ENCODE measurements around the gene APBB2. TPM values are rescaled to one million over a fixed set of nuclear protein-coding genes. Genes with fewer than 3 reads are reported as not detected.

The APBB2 gene
- total and polyA plus RNA-seq, 2 of the 4 experiments (the other 2 are of a cell fraction), result 47.9 to 75.5 TPM

DNA sequence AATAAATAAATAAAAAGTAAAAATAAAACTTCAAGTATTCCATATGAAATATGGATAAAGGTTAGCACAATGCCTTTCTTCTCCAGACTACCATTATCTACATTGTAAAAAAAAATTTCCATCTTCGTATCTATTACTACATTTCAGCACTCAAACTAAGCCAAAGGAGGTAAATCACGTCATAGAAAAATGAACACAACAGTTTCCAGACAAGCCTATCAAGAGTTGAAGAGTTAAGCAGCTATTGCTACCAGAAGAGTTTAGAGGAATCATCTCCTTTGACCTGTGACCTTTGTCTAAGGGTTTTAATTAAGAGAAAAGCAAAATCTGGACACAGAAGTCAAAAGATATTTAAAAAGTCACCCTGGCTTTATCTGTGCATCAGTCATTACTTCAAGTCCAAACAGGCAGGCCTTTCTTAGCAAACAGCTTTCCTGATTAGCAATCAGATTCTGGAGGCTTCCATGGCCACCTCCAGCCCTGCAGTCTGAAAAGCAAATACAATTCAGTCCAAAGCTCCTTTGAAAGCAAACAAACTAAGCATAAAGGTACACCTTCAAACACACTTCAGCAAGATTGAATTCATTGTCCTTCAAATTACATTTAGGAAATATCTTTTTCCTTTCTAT is 82.2 kb downstream of the APBB2 start:
- Histone ChIP-seq H3K4me2 (ENCODE audit: low read depth, low read length) (no peak overlapping the region), H3K27ac (ENCODE audit: insufficient read depth, low read length) (no peak overlapping the region), H2AFZ (replicated peaks; ENCODE audit: low read length, poor library complexity) (no peak overlapping the region), H3K4me1 (ENCODE audit: control insufficient read depth, insufficient read depth, low read length) (peaks cover 9% of the 10 kb centered on the region), H4K20me1 (ENCODE audit: insufficient read depth, low read length) (0 out of 2 replicates have a peak, but pooled peaks cover 10% of the 10 kb centered on the region), H3K4ac (ENCODE audit: low read depth, low read length) (no peak overlapping the region), H2AK5ac (ENCODE audit: low read depth, low read length) (no peak overlapping the region), H3K9me3 (ENCODE audit: control insufficient read depth, insufficient read depth, low read length) (no peaks in the 10 kb centered on the region), H3K36me3 (ENCODE audit: control insufficient read depth, insufficient read depth, low read length) (no peaks in the 10 kb centered on the region), H3K23ac (ENCODE audit: low read depth, low read length) (0 out of 2 replicates have a peak overlapping the region, but pooled peaks have one; percentile 2), H3K27me3 (ENCODE audit: control insufficient read depth, insufficient read depth, low read length) (no peaks in the 10 kb centered on the region), H3K4me3 (ENCODE audit: insufficient read depth, low read depth, low read length) (no peak overlapping the region), H2BK120ac (ENCODE audit: low read depth, low read length) (no peak overlapping the region), H3K9ac (ENCODE audit: low read depth, low read length) (no peak overlapping the region), H2BK15ac (ENCODE audit: low read depth, low read length) (no peak overlapping the region), H3K9me1 (ENCODE audit: insufficient read depth, low read length) (peaks cover 5% of the 10 kb centered on the region; the same call in 1 of the 2 replicates), H3K14ac (replicated peaks; ENCODE audit: low read depth, low read length) (no peak overlapping the region), H2BK20ac (ENCODE audit: low read depth, low read length) (no peak overlapping the region), H3K79me1 (ENCODE audit: low read depth in 1 of 2, low read length in 2 of 2) (peaks cover 24 to 44% of the 10 kb centered on the region in 2 experiments; a peak in 3 of 4 replicates), H2BK5ac (ENCODE audit: low read depth, low read length, poor library complexity, severe bottlenecking) (no peak overlapping the region), H2AK9ac (replicated peaks; ENCODE audit: low read depth, low read length, poor library complexity) (no peak overlapping the region), H4K5ac (ENCODE audit: low read depth, low read length) (no peak overlapping the region), H3K56ac (ENCODE audit: extremely low read depth, insufficient read depth, low read length) (no peak overlapping the region), H3K18ac (ENCODE audit: low read depth, low read length) (no peak overlapping the region), H4K91ac (ENCODE audit: insufficient read depth, low read depth, low read length) (no peak overlapping the region), H4K8ac (ENCODE audit: low read depth in 2 of 2, low read length in 2 of 2) (no peak overlapping the region)
- DNase-seq (no peak), ATAC-seq (ENCODE audit: low read depth) (no peak)
- ChIA-PET CTCF (interaction anchor here (0.6 to 0.8 kb wide), 3 partner anchors 108 to 206 kb away, joined by 3 to 5 read pairs (median 3); no protein-coding TSS in a partner anchor), POLR2A (ENCODE audit: unreplicated experiment) (no interaction called here)
- intact Hi-C loops (cut with micrococcal nuclease), result no loop called here
- no TSS peak for BruUV-seq (replicated peaks)
- in situ Hi-C loops (cut with MboI; ENCODE audit: low sequenced_read_pairs), result no loop called here
- TF ChIP-seq CEBPB (IDR thresholded peaks at IDR 0.05; ENCODE audit: low read depth, low read length), result no peak
- WGBS, 2 experiments (ENCODE audit: extremely low coverage in 2 of 2, insufficient read length in 1 of 2), result no CpG with 5 or more reads among the region's 2 CpGs
- dilution Hi-C loops (cut with HindIII; ENCODE audit: low sequenced_read_pairs, unreplicated experiment), result no loop called here

All from IMR-90 (cell line).